ENCODE measurements around the gene OR52E1.
"Not testable (repeated sequence)": the region's sequence is repeated elsewhere in the genome, so short reads cannot be mapped to it uniquely, and the experiment has no call there.

The OR52E1 gene

GRCh38 chr11:5069272-5069671, at the start of gene OR52E1:
OR52E1 (plus strand) TSS chr11:5069572.
- DNase-seq, result no peak

- DNase-seq, result no peak
Measured at GRCh38 chr11:5021996-5022395, 47.4 kb upstream of the OR52E1 start.

GRCh38 chr11:5036669-5037068, 32.7 kb upstream of the OR52E1 start:
- no peak for DNase-seq

GRCh38 chr11:5037926-5038325, 31.4 kb upstream of the OR52E1 start:
- DNase-seq, result no peak

- no peak for DNase-seq
Measured at GRCh38 chr11:5038341-5038740, 31.0 kb upstream of the OR52E1 start.

GRCh38 chr11:5040876-5041275, 28.5 kb upstream of the OR52E1 start:
- DNase-seq, result no peak

- no peak for DNase-seq
Measured at GRCh38 chr11:5042091-5042490, 27.3 kb upstream of the OR52E1 start.

GRCh38 chr11:5043380-5043779, 26.0 kb upstream of the OR52E1 start:
- DNase-seq, result no peak

- no peak for DNase-seq
Measured at GRCh38 chr11:5046226-5046625, 23.1 kb upstream of the OR52E1 start, which contains the start of gene OR52J3. OR52J3 (plus strand) TSS chr11:5046526; CDS start chr11:5046526, 0 bp downstream.

- DNase-seq, result no peak
Measured at GRCh38 chr11:5046754-5047330, 22.5 kb upstream of the OR52E1 start.

GRCh38 chr11:5058679-5059078, 10.7 kb upstream of the OR52E1 start:
- not testable (repeated sequence) for DNase-seq

GRCh38 chr11:5059391-5059790, 10.0 kb upstream of the OR52E1 start, which contains the start of gene OR52E2:
OR52E2 (minus strand) TSS chr11:5059627; CDS start chr11:5059627, 0 bp downstream.
- DNase-seq, result no peak

- DNase-seq, result no peak
Measured at GRCh38 chr11:5065027-5065426, 4.3 kb upstream of the OR52E1 start.

- no peak for DNase-seq
Measured at GRCh38 chr11:5071799-5072198, 2.4 kb downstream of the OR52E1 start.

GRCh38 chr11:5081405-5081804, 12.0 kb downstream of the OR52E1 start:
- DNase-seq, result no peak

GRCh38 chr11:5083602-5084001, 14.2 kb downstream of the OR52E1 start:
- DNase-seq, result no peak

GRCh38 chr11:5088556-5088955, 19.2 kb downstream of the OR52E1 start:
- no peak for DNase-seq

GRCh38 chr11:5090668-5091067, 21.3 kb downstream of the OR52E1 start:
- DNase-seq, result no peak

- DNase-seq, result no peak
Measured at GRCh38 chr11:5092821-5093585, 23.6 kb downstream of the OR52E1 start.

GRCh38 chr11:5096011-5096410, 26.6 kb downstream of the OR52E1 start:
- DNase-seq, result no peak

GRCh38 chr11:5102246-5102645, 32.9 kb downstream of the OR52E1 start:
- DNase-seq, result no peak

- DNase-seq, result no peak
Measured at GRCh38 chr11:5103066-5103465, 33.7 kb downstream of the OR52E1 start.

- no peak for DNase-seq
Measured at GRCh38 chr11:5107285-5107684, 37.9 kb downstream of the OR52E1 start.
